ENCODE measurements around the gene TOP1. TPM values are rescaled to one million over a fixed set of nuclear protein-coding genes. Genes with fewer than 3 reads are reported as not detected.

Gene TOP1
- total RNA-seq, 1 donor = 12.0 TPM

DNA sequence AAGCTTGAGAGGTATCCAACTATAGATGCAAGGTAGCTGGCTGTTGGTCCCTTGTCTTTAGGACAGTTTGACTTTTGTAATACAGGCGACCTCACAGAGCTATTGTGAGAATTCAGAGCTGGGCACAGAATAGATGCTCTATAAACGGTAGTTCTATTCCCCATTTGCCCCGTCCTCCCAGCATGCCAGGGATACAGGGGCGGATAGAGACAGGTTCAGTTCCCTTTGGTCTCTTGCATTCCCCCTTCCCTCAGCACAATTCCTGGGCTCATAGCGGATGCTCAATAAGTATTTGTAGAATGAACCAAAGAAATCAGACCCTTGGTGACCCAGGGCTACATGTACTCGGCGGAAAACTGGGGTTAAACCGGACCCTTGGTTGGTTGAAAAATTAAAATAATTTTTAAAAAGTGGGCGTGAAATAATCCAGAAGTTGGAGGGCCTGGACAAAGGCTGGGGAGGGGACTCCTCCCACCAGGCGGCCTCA lies 707 bp upstream of the TOP1 start:
- TF ChIP-seq, protein P1, sequence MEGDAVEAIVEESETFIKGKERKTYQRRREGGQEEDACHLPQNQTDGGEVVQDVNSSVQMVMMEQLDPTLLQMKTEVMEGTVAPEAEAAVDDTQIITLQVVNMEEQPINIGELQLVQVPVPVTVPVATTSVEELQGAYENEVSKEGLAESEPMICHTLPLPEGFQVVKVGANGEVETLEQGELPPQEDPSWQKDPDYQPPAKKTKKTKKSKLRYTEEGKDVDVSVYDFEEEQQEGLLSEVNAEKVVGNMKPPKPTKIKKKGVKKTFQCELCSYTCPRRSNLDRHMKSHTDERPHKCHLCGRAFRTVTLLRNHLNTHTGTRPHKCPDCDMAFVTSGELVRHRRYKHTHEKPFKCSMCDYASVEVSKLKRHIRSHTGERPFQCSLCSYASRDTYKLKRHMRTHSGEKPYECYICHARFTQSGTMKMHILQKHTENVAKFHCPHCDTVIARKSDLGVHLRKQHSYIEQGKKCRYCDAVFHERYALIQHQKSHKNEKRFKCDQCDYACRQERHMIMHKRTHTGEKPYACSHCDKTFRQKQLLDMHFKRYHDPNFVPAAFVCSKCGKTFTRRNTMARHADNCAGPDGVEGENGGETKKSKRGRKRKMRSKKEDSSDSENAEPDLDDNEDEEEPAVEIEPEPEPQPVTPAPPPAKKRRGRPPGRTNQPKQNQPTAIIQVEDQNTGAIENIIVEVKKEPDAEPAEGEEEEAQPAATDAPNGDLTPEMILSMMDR (IDR thresholded peaks at IDR 0.05; ENCODE audit: insufficient read depth, low read length) = no peak
- peak overlapping the region; percentile 61 for H3K4me3 ChIP-seq (ENCODE audit: low read depth, low read length)
- DNase-seq (ENCODE audit: low read depth) = no peak

DNA sequence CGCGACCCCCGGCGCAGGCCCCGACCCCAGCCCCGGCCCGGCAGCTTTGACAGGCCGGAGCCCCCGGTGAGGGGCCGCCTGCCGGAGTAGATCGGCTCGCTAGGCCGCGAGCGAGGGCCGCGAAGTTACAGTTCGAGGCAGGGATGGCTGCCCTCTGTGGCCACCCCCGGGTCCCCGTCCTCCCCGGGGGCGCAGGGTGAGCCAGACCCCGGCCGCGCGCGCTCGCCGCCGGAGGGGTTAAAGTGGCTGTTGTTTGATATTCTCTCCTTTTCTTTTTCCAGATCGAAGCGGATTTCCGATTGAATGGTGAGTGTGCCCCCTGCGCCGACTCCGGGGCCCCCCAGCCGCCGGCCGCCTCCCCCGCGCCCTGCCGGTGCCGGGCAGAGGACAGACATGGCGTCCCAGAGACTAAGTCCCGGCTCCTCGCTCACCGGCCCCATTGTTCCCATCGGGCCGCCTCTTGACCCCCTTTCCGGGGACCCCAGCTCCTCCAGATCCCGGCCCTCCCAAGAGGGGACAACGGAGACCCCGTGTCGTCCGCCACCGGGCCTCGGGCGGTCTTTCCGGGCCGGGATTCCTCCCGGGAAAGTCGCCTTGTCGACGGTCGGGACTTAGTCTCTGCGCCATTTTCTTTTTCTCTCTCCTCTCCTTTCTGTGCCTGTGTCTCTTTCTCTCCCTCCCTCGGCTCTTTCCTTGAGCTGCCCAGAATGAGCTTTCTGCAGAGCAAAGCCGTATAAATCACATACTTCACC lies 704 bp downstream of the TOP1 start:
- DNase-seq (ENCODE audit: low read depth) = peak; percentile 34
- H3K4me3 ChIP-seq (ENCODE audit: low read depth, low read length) = peak overlapping the region; percentile 90
- TF ChIP-seq, protein P1 (IDR thresholded peaks at IDR 0.05; ENCODE audit: insufficient read depth, low read length) = no peak

DNA sequence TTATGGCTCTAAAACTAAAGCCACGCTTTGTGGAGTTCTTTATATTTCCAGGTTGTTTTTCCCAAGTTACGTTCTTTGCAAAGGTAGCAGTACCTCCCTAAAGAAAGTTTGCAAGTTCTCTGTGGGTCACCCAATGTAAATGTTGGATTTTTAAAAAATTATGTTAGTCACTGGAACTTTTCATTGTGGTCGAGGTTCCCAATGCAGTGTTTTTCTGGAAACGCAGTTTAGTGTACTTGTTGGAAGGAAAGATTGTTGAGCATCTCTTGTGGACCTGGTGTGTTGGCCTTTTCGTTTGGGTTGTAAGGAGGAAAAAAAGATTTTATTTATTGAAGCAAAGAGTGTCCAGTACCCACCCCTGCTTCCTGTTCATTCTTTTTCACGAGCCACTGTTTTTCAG lies 1.4 kb downstream of the TOP1 start:
- TF ChIP-seq, protein P1 (IDR thresholded peaks at IDR 0.05; ENCODE audit: insufficient read depth, low read length) = no peak
- peak overlapping the region; percentile 90 for H3K4me3 ChIP-seq (ENCODE audit: low read depth, low read length)
- DNase-seq (ENCODE audit: low read depth) = no peak

DNA sequence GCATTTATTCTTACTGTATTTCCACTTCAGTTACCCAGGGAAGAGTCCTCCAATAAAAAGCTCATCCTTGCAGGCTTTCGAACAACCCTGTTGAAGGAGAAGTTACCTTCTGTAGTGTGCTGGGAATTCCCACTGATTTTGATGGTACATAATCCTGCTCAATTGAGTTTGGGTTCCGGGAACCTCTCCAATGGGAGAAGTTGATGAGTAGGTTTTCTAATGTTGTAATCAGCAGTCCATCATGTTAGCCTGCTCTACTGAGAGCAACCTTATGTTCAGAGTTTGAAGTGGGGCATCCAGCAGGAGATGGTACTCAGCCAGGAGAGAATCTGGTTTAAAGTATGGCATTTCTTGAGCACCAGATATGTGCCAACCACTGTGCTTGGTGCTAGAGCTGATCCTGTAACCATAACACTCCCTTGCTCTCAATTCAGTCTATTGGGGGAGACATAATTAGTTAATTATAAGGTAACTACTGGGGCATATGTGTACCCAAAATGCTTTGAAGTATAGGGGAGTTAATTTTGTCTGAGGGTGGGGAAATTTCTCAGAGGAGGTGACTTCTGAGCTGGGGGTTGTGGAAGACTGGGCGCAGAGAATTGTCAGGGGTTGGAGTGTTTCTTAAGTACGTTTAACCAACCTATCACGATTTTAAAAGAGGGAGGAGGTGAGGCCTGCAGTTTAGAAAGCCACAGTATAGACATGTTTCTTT lies 2.1 kb downstream of the TOP1 start:
- DNase-seq (ENCODE audit: low read depth) = peak; percentile 71
- H3K4me3 ChIP-seq (ENCODE audit: low read depth, low read length) = peak overlapping the region; percentile 90
- TF ChIP-seq, protein P1 (IDR thresholded peaks at IDR 0.05; ENCODE audit: insufficient read depth, low read length) = no peak

DNA sequence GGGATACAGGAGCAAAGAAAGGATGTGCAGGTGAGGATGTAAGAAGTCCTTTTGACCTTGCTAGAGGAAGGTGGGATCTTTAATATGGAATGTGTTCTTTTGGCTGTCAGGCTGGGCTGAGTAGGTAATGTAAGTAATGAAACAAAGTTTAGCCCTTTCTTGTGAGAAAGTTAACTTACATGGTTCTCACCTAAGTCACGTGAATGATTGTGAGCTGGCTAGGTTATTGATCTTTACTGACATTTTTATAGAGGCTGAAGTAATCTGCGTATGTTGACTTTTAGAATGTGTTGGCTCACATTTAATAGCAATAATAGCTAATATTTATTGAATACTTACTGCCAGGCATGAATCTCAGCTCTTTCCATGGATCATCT lies 2.6 kb downstream of the TOP1 start:
- H3K4me3 ChIP-seq (ENCODE audit: low read depth, low read length) = peak overlapping the region; percentile 90
- no peak for DNase-seq (ENCODE audit: low read depth)
- TF ChIP-seq, protein P1 (IDR thresholded peaks at IDR 0.05; ENCODE audit: insufficient read depth, low read length) = no peak

DNA sequence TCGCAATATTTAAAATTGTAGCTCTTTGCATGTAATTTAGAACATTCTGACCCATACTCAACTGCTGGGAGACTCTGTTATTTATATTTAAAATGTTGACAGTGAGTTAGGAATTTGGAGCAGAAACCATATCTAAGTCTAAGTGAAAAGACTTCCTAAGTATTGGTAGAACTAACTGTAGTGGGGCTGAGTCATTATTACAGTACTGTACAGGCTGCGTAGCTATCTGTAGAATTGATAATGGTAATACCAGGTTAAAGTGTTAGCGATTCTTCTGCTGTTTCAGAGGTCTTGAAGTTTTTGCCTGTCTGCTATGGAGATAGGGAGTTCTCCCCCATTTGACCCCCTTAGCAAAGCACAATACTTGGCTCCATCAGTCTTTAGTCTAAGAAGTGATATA lies 3.6 kb downstream of the TOP1 start:
- no peak overlapping the region for H3K4me3 ChIP-seq (ENCODE audit: low read depth, low read length)
- TF ChIP-seq, protein P1 (IDR thresholded peaks at IDR 0.05; ENCODE audit: insufficient read depth, low read length) = no peak
- DNase-seq (ENCODE audit: low read depth) = peak; percentile 32

Data from fibroblast of the aortic adventitia (primary cell).